ENCODE data around the gene HOXB13. TPM values are rescaled to one million over a fixed set of nuclear protein-coding genes. Genes with fewer than 3 reads are reported as not detected.
A peak's percentile ranks its signal among the peaks of the same experiment; 100 is the strongest.

Gene HOXB13
- not detected for total RNA-seq

DNA sequence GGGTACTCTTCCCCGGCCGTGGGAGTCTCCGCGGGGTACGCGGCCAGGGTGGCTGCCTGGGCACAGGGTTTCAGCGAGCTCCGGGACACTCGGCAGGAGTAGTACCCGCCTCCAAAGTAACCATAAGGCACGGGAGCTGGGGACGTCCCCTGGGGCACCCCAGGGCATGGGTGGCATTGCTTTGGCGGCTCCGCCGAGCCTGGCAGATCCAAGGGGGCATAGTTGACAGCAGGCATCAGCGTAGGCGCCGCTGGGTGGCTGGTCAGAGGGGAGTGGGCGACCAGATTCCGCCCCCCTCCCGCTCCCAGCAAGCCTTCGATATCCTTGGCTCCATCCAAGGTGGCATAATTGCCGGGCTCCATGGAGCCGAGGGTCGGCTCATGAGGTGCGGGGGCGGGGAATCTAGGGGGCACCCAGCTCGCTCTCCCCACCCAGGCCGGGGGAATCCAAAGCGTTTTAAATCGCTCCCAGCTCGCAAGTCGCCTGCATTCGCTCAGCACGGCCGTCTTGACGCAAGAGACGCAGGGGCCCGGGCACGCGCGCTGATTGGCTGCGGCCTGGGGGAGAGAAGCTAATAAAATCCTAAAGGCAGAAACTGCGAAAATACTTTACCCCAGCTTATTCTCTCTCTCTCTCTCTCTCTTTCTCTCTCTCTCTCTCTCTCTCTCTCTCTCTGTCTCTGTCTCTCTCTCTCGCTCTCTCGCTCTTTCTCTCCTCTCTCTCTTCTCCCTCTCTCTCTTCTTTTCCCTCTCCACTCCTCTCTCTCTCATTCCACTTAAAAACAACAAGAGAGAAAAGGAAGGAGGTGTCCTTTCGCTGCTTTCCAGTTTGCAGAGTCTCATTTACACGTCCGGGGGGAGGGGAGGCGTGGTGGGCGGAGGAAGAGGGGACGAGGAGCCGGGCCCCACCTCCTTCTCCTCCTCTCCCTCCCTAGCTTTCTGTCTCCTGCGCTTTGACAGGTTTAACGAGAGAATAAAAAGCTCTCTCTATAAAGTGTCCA, at the start of gene HOXB13:
HOXB13 (minus strand) TSS at position 519 of the 1,000 bp plus-strand sequence; CDS start at position 362, 157 bp downstream.
- H3K4me1 Mint-ChIP-seq: peaks cover 21% of the 10 kb centered on the region
- DNase-seq: no peak
- no peaks in the 10 kb centered on the region for H3K9me3 Mint-ChIP-seq
- CTCF ChIA-PET: interaction anchor here (1.4 kb wide), 1 partner anchor 9 kb away, joined by 3 read pairs; no protein-coding TSS in a partner anchor
- H3K27me3 Mint-ChIP-seq: peaks cover 96% of the 10 kb centered on the region
- peak within 1 kb of the TSS; percentile 10 for H3K4me3 Mint-ChIP-seq
- H3K27ac Mint-ChIP-seq: no peak within 1 kb of the TSS
- POLR2A ChIA-PET: no interaction called here
- H3K36me3 Mint-ChIP-seq (ENCODE audit: low read depth): peaks cover 2% of the 10 kb centered on the region

GRCh38 chr17:48776602-48777001, 48.1 kb upstream of the HOXB13 start:
- CTCF ChIA-PET: interaction anchor here (1.1 kb wide), 1 partner anchor 10 kb away, joined by 3 read pairs; no protein-coding TSS in a partner anchor
- Mint-ChIP-seq H3K4me3 (no peak overlapping the region), H3K9me3 (no peaks in the 10 kb centered on the region), H3K27me3 (peaks cover 45% of the 10 kb centered on the region), H3K36me3 (ENCODE audit: low read depth) (no peaks in the 10 kb centered on the region), H3K4me1 (no peaks in the 10 kb centered on the region), H3K27ac (no peak overlapping the region)
- POLR2A ChIA-PET: no interaction called here
- no peak for DNase-seq

GRCh38 chr17:48773245-48773644, 44.7 kb upstream of the HOXB13 start:
- CTCF ChIA-PET: interaction anchor here (0.7 kb wide), 1 partner anchor 209 kb away, joined by 4 read pairs; no protein-coding TSS in a partner anchor
- H3K27me3 Mint-ChIP-seq: peaks cover 39% of the 10 kb centered on the region
- no peaks in the 10 kb centered on the region for H3K9me3 Mint-ChIP-seq
- DNase-seq: no peak
- POLR2A ChIA-PET: no interaction called here
- H3K4me3 Mint-ChIP-seq: no peak overlapping the region
- peaks cover 4% of the 10 kb centered on the region for H3K4me1 Mint-ChIP-seq
- no peaks in the 10 kb centered on the region for H3K36me3 Mint-ChIP-seq (ENCODE audit: low read depth)
- H3K27ac Mint-ChIP-seq: no peak overlapping the region

DNA sequence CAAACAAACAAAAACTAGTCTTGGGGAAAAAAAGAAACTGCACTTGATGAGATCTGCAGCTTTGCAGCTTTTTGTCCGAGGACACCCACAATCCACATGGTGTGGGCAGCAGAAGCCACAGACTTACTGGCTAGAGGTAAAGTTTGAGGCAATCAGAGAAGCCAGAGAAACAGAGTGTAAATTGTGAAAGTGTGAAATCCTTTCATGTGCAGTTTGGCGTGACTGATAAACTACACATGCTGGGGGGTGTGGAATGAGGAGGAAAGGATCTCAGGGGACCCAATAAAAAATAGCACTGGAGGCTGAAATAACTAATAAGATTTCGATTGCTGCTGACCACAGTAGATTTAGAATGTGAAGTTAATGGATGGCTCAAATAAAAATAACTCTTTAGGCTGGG, 42.4 kb upstream of the HOXB13 start:
- CTCF ChIA-PET: no interaction called here
- peaks cover 36% of the 10 kb centered on the region for H3K27me3 Mint-ChIP-seq

GRCh38 chr17:48769009-48769675, 40.6 kb upstream of the HOXB13 start:
- Mint-ChIP-seq H3K36me3 (ENCODE audit: low read depth) (no peaks in the 10 kb centered on the region), H3K27ac (no peak overlapping the region), H3K4me1 (peaks cover 4% of the 10 kb centered on the region), H3K9me3 (no peaks in the 10 kb centered on the region), H3K4me3 (no peak overlapping the region), H3K27me3 (peaks cover 32% of the 10 kb centered on the region)
- no peak for DNase-seq
- ChIA-PET POLR2A (no interaction called here), CTCF (interaction anchor here (0.6 to 1.4 kb wide), 4 partner anchors 11 to 638 kb away, joined by 3 to 5 read pairs (median 4); no protein-coding TSS in a partner anchor)

More for the DNA sequence above, 42.4 kb upstream of the HOXB13 start:
- H3K9me3 Mint-ChIP-seq: no peaks in the 10 kb centered on the region
- H3K4me1 Mint-ChIP-seq: peaks cover 4% of the 10 kb centered on the region
- no peaks in the 10 kb centered on the region for H3K36me3 Mint-ChIP-seq (ENCODE audit: low read depth)
- no peak overlapping the region for H3K4me3 Mint-ChIP-seq
- DNase-seq: no peak
- no peak overlapping the region for H3K27ac Mint-ChIP-seq
- POLR2A ChIA-PET: no interaction called here

GRCh38 chr17:48767263-48767774, 38.8 kb upstream of the HOXB13 start:
- ChIA-PET POLR2A (no interaction called here), CTCF (interaction anchor here (1.0 to 1.7 kb wide), 4 partner anchors 10 to 265 kb away, joined by 3 to 4 read pairs (median 3); no protein-coding TSS in a partner anchor)
- no peak overlapping the region for H3K27ac Mint-ChIP-seq
- peaks cover 42% of the 10 kb centered on the region for H3K27me3 Mint-ChIP-seq
- no peaks in the 10 kb centered on the region for H3K36me3 Mint-ChIP-seq (ENCODE audit: low read depth)
- no peak overlapping the region for H3K4me3 Mint-ChIP-seq
- peaks cover 4% of the 10 kb centered on the region for H3K4me1 Mint-ChIP-seq
- no peak for DNase-seq
- H3K9me3 Mint-ChIP-seq: no peaks in the 10 kb centered on the region

DNA sequence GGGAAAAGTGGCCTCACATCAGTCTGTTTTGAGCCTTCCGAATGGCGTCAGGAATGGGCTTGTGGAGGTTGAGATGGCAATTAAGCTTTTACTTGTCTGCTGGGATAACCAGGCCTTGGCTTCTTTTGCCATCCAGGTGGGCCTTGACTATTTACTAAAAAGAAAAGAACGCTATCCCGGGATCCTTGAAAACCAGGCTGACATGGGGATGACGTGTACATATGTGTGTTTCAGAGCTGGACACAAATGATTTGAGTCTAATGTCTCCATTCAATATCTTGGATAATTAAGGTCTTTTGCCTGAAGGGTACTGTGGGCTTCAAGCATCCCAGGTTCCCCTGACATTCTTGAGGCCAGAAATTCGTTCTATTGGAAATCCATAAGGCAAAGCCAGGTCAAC, 32.6 kb upstream of the HOXB13 start:
- ChIA-PET CTCF (interaction anchor here (0.5 to 1.1 kb wide), 2 partner anchors 10 to 168 kb away, joined by 4 to 5 read pairs; partner anchors contain the start of gene HOXB5), POLR2A (no interaction called here)
- no peaks in the 10 kb centered on the region for H3K4me1 Mint-ChIP-seq
- no peaks in the 10 kb centered on the region for H3K36me3 Mint-ChIP-seq (ENCODE audit: low read depth)
- no peak overlapping the region for H3K4me3 Mint-ChIP-seq
- DNase-seq: no peak
- no peaks in the 10 kb centered on the region for H3K9me3 Mint-ChIP-seq
- H3K27me3 Mint-ChIP-seq: peaks cover 73% of the 10 kb centered on the region
- no peak overlapping the region for H3K27ac Mint-ChIP-seq

GRCh38 chr17:48760411-48760810, 31.9 kb upstream of the HOXB13 start:
- ChIA-PET POLR2A (no interaction called here), CTCF (no interaction called here)
- Mint-ChIP-seq H3K36me3 (ENCODE audit: low read depth) (no peaks in the 10 kb centered on the region), H3K27ac (no peak overlapping the region), H3K4me3 (no peak overlapping the region), H3K27me3 (peaks cover 80% of the 10 kb centered on the region), H3K9me3 (no peaks in the 10 kb centered on the region), H3K4me1 (no peaks in the 10 kb centered on the region)
- DNase-seq: no peak

DNA sequence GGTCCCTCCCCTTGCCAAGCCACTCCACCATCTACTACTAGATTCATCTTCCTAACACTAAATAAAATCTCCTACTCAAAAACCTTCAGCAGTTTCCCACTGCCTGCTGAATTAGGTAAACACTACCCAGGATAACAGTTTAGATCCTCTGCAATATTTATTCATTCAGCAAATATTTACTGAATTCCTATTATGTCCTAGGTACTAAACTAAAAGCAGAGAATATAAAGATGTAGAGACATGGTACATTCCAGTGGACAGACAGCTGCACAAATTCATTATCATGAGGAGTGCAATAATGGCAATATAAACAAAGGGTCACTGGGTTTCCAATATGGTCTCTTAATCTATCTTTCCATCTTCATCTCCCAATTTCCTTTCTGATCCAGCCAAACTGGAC, 30.7 kb upstream of the HOXB13 start:
- DNase-seq: no peak
- no peak overlapping the region for H3K27ac Mint-ChIP-seq
- H3K4me3 Mint-ChIP-seq: no peak overlapping the region
- H3K36me3 Mint-ChIP-seq (ENCODE audit: low read depth): no peaks in the 10 kb centered on the region
- no peaks in the 10 kb centered on the region for H3K9me3 Mint-ChIP-seq
- CTCF ChIA-PET: interaction anchor here (1.1 to 1.2 kb wide), 2 partner anchors 10 to 88 kb away, joined by 3 to 4 read pairs; no protein-coding TSS in a partner anchor
- peaks cover 83% of the 10 kb centered on the region for H3K27me3 Mint-ChIP-seq
- no peaks in the 10 kb centered on the region for H3K4me1 Mint-ChIP-seq
- POLR2A ChIA-PET: no interaction called here

DNA sequence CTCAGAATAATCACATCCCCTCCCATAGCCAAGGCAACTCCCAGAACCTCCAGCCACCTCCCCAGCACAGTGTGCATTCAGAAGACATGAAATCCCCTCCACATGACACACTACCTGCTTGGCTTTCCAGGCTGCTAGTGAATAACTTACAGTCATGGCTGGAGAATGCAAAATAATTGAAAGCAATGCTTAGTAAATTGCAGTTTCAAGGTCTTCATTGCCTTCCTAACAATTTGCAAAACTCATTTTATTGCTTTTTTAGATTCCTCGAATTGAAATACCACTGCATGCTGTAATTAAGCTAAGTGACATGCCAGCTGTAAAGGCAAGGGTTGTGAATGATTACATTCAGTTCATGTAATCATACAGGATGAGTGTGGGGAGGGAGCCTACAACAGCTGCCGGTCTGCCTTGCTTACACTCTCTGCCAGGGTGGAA, 29.0 kb upstream of the HOXB13 start:
- peaks cover 83% of the 10 kb centered on the region for H3K27me3 Mint-ChIP-seq
- DNase-seq: no peak
- no peaks in the 10 kb centered on the region for H3K36me3 Mint-ChIP-seq (ENCODE audit: low read depth)
- no peaks in the 10 kb centered on the region for H3K4me1 Mint-ChIP-seq
- H3K27ac Mint-ChIP-seq: no peak overlapping the region
- POLR2A ChIA-PET: no interaction called here
- CTCF ChIA-PET: interaction anchor here (0.6 to 1.6 kb wide), 2 partner anchors 32 to 121 kb away, joined by 3 read pairs; no protein-coding TSS in a partner anchor
- no peak overlapping the region for H3K4me3 Mint-ChIP-seq
- no peaks in the 10 kb centered on the region for H3K9me3 Mint-ChIP-seq

DNA sequence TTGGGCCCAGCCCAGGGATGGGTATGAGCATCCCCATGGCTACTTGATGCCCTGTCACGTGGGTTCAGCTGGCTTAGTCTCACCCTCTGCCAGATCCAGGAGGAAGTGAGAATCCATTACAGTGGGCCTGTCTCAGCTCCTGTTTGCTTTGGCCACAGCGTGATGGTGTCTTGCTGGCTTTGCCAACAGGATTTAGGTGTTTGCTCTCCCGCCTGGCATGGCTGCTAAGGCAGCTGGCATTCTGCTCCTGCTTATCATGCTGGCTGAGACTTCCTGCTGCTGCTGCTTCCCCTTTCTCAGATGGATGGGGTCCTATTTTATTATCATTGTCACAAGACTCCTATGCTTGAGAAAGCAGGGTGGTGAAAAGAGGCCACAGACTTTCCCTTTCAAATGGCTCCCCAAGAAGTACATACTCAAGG, 28.3 kb upstream of the HOXB13 start:
- Mint-ChIP-seq H3K36me3 (ENCODE audit: low read depth) (no peaks in the 10 kb centered on the region), H3K27me3 (peaks cover 84% of the 10 kb centered on the region), H3K27ac (peak overlapping the region; percentile 20), H3K9me3 (no peaks in the 10 kb centered on the region), H3K4me1 (no peaks in the 10 kb centered on the region), H3K4me3 (no peak overlapping the region)
- DNase-seq: no peak
- CTCF ChIA-PET: interaction anchor here (0.6 to 3.0 kb wide), 2 partner anchors 33 to 232 kb away, joined by 3 to 12 read pairs; partner anchors contain the start of genes PRAC1 and PRAC2
- POLR2A ChIA-PET: no interaction called here

- no peak overlapping the region for H3K4me3 Mint-ChIP-seq
- peaks cover 87% of the 10 kb centered on the region for H3K27me3 Mint-ChIP-seq
- H3K36me3 Mint-ChIP-seq (ENCODE audit: low read depth): no peaks in the 10 kb centered on the region
- H3K27ac Mint-ChIP-seq: peak overlapping the region; percentile 13
- no peaks in the 10 kb centered on the region for H3K9me3 Mint-ChIP-seq
- ChIA-PET CTCF (interaction anchor here (1.2 to 3.0 kb wide), 2 partner anchors 32 to 124 kb away, joined by 4 to 12 read pairs; partner anchors contain the start of genes PRAC1 and PRAC2), POLR2A (interaction anchor here (0.6 kb wide), 1 partner anchor 12 kb away, joined by 5 read pairs; no protein-coding TSS in a partner anchor)
- no peaks in the 10 kb centered on the region for H3K4me1 Mint-ChIP-seq
- no peak for DNase-seq
These were observed 26.8 kb upstream of the HOXB13 start for GRCh38 chr17:48755356-48755755.
